HG03045 (cell line): Measurements from ENCODE around the gene JOSD2.

Source experiments
- ATAC-seq: cut with Tn5 transposase; IDR thresholded peaks from one replicate; pipeline ENCODE4 v1.9.1; 2021; ENCODE audit warnings: mild to moderate bottlenecking, moderate library complexity; ENCODE audit not compliant: unreplicated experiment

Gene JOSD2

GRCh38 chr19:50496189-50497021 is 14.6 kb downstream of the JOSD2 start:
- ATAC-seq, result no peak

GRCh38 chr19:50495020-50495531 is 15.9 kb downstream of the JOSD2 start:
- no peak for ATAC-seq

- ATAC-seq, result no peak
These were observed 16.6 kb downstream of the JOSD2 start for GRCh38 chr19:50494186-50495019.

GRCh38 chr19:50493171-50493570 is 17.8 kb downstream of the JOSD2 start:
- no peak for ATAC-seq

- ATAC-seq, result no peak
These were observed 18.5 kb downstream of the JOSD2 start for GRCh38 chr19:50492303-50493052.

- ATAC-seq, result no peak
These were observed 20.0 kb downstream of the JOSD2 start for GRCh38 chr19:50490991-50491472.

- ATAC-seq, result no peak
These were observed 20.6 kb downstream of the JOSD2 start for GRCh38 chr19:50490411-50490811.

- ATAC-seq, result no peak
These were observed 21.5 kb downstream of the JOSD2 start for GRCh38 chr19:50489461-50490011.

- no peak for ATAC-seq
These were observed 22.4 kb downstream of the JOSD2 start for GRCh38 chr19:50488389-50489194.

- no peak for ATAC-seq
These were observed 24.0 kb downstream of the JOSD2 start for GRCh38 chr19:50486823-50487515.

GRCh38 chr19:50485284-50485955 is 25.6 kb downstream of the JOSD2 start:
- no peak for ATAC-seq

- no peak for ATAC-seq
These were observed 28.1 kb downstream of the JOSD2 start for GRCh38 chr19:50482916-50483315.

GRCh38 chr19:50482271-50482855 is 28.6 kb downstream of the JOSD2 start:
- no peak for ATAC-seq

- no peak for ATAC-seq
These were observed 29.4 kb downstream of the JOSD2 start for GRCh38 chr19:50481351-50482149.

- ATAC-seq, result no peak
These were observed 30.5 kb downstream of the JOSD2 start for GRCh38 chr19:50480281-50481111.

GRCh38 chr19:50479761-50480251 is 31.2 kb downstream of the JOSD2 start:
- ATAC-seq, result no peak
